ENCODE measurements around the gene MICALL2. TPM values are rescaled to one million over a fixed set of nuclear protein-coding genes. Genes with fewer than 3 reads are reported as not detected.
"Not testable (repeated sequence)": the region's sequence is repeated elsewhere in the genome, so short reads cannot be mapped to it uniquely, and the experiment has no call there.

MICALL2 gene
- total RNA-seq, 1 experiment from 2014 or later: 151 TPM

DNA sequence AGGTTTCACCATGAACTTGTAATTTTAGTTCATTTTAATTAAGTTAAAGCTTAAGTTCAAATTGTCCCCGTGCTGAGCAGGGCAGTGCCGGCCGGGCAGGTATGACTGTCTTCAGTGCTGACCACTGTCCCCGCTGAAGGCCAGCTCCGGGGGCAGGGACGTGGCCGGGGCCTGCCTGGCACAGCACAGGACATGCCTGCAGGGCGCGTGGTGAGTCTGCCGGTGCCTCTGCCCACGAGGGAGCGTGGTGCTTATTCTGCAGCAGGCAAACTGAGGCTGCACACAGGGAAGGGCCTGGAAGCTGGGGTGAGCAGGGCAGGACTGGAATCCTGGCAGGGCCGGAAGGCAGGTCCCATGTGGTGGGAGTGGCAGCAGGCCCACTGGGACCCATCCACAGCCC, 9.8 kb downstream of the MICALL2 start:
- DNase-seq (ENCODE audit: low spot score): no peak

DNA sequence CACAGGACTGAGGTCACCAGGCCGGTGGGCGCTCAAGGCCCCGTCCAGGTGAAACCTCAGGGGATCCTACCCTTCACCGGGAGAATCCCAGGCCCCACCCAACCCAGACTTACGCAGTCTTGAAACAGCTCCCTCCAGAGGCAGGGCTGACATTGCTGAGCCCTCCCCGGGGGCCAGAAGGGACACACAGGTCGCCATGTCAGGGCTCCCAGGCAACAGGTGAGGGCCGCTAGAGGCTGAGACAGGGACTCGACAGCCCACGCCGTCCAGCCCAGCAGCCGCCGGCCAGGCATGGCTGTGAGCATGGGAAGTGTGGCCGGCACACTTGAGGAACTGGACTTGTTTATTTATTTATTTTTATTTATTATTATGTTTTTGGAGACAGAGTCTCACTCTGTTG, 10.3 kb downstream of the MICALL2 start:
- DNase-seq (ENCODE audit: low spot score): no peak

DNA sequence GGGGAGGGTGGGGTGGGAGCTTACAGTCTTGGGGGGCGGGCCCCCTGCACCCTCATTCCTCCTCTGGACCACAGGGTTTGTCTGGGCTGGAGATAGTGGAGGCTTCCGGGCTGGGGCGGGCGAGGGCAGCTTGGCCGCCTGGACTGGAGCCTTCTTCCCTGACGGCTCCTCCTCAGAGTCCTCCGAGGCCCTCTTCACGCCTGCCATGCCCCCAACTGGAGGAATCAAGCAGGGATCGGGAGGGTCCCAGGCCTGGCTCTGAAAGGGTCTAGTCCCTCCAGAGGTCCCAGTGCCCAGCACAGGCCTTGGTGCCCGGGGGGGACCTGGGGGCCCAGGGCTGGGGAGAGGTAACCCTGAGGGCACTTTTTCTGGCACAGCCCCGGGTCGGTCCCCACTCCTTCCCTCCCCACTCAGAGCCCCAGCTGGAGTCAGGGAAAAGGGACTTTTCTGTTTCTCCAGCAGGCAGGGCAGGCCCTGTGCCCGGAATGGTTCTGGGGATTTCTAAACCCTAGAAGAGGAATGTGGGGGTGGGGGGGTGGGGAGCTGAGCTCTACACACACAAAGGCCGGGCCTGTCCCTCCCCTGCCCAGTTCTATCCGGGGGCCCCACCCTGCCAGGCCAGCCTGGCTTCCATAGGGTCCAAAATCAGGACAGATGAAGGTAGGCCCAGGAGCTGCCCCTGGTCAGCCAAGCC, 11.6 kb downstream of the MICALL2 start:
- no peak for DNase-seq (ENCODE audit: low spot score)

DNA sequence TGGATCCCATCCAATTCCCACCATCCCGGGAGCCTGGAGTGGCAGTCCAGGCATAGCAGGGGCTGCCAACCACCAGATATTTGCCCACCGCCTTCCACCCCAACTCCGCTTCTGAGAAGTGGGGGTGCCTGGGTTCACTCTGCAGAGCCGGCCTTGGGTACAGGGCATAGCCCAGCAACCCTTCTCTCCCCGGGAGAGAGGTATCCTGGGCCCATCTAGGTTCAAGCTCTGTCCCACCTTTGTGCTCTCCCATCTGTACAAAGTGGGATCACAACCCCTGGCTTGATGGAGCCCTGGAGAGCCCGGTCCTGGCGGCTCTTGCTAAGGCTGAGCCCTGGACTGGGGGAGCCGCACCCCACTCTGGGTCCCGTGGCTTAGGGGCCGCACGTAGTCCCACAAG, 12.2 kb downstream of the MICALL2 start:
- no peak for DNase-seq (ENCODE audit: low spot score)

DNA sequence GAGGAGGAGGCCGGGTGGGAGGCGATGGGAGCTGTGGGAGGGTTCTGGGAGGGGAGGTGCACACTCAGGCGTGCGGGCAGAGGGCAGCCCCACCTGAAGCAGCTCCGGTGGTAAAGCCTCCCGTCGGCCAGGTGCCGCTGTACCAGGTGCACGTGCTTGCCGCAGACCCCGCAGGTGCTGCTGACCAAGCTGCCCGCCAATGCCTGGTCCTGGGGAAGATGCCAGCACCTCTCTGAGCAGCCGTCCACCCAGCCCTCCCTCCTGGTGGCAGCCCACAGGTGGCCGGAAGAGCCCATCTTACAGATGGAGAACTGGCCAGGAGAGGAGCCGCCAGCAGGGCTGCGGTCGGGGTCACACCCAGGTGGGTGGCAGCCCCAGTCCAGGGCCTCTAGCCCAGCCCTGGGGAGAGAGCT, 12.6 kb downstream of the MICALL2 start:
- no peak for DNase-seq (ENCODE audit: low spot score)

DNA sequence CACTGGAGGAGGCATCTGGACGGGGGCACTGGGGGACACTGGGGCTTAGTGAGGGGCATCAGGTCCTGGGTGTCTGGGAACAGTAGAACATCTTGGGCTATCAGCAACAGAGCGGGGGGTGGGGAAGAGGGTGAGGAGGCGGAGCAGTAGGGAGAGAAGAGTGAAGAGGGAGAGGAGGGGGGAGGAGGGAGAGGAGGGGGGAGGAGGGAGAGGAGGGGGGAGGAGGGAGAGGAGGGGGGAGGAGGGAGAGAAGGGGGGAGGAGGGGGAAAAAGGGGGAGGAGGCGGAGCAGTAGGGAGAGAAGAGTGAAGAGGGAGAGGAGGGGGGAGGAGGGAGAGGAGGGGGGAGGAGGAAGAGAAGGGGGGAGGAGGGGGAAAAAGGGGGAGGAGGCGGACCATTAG, 13.2 kb downstream of the MICALL2 start:
- DNase-seq (ENCODE audit: low spot score): not testable (repeated sequence)

DNA sequence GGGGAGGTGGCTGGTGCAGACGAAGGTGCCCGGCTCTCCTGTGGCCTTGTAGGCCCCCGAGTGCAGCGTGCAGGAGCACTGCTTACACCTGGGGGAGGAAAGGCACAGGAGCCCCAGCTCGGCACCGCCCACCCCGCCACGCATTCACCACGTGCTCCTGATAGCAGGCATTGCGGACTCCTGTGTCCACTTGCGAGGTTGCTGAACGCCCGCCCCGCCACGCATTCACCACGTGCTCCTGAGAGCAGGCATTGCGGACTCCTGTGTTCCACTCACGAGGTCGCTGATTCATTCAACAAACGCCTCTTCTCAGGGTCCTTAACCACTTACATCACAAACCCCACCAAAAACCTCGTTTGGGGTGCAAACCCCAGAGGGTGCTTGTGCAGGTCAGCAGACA, 13.9 kb downstream of the MICALL2 start:
- no peak for DNase-seq (ENCODE audit: low spot score)

DNA sequence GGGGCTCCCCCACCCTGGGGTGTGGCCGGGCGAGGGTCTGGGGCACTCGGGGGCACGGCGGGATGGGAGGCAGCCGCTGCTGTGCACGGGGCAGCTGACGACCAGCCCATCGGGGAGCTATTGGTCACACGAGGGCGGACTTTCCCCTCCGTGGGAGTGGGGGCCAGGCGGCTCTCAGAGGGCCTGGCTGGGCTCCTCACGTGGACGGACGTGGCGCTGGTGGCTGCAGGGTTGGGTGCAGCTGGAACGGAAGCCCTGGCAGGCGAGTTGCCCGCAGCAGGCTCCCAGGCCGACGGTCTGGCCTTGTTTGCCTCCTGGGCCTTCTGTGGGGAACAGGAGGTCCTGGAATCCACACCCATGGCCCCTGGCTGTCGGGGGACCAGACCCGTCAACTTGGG, 14.3 kb downstream of the MICALL2 start:
- DNase-seq (ENCODE audit: low spot score): no peak

DNA sequence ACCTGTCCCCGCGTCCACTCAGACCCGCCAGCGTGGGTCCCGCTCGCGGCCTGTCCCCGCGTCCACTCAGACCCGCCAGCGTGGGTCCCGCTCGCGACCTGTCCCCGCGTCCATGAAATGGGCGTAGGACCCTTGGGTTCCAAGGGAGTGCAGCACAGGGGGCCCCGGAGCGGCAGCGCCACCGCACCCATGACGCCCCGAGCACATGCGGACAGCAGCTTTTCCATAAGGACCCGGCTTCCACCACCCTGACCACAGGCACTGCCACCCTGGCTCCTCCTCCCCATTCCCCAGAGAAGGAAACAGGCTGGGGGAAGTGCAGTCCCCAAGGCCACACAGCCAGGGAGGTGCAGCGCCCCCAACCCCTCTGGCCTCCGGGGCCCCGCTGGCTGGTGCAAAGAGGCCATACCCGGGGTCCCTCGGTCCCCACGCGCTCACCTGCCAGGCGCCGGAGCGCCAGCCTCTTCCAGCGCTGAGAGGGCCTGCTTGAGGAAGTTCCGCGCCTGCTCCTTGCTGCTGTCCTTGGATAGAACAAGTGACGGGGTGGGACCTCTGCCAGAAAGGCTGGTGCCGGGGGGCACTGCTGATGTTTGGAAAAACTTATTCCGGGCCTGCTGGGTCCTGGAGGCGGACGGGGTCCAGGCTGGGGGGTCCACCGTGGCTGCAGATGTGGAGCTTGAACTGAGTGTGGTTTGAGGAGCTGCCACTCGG, 14.9 kb downstream of the MICALL2 start:
- no peak for DNase-seq (ENCODE audit: low spot score)

DNA sequence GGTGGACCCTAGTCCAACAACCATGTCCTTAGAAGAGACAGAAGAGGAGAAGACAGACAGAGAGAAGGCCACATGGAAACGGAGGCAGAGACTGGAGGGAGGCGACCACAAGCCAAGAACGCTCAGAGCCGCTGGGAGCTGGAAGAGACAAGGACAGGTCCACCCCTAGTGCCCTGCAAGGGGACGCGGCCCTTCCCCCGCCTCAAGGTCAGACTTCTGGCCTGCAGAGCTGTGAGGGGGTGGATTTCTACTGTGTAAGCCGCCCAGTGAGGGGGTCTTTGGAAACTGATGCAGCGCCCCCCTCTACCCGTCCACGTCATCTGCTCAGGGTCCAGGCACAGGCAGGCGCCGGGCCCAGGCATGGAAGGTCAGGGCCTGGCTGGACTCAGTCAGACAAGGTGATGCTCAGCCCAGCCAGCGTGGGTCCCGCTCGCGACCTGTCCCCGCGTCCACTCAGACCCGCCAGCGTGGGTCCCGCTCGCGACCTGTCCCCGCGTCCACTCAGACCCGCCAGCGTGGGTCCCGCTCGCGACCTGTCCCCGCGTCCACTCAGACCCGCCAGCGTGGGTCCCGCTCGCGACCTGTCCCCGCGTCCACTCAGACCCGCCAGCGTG, 15.6 kb downstream of the MICALL2 start:
- DNase-seq (ENCODE audit: low spot score): not testable (repeated sequence)

DNA sequence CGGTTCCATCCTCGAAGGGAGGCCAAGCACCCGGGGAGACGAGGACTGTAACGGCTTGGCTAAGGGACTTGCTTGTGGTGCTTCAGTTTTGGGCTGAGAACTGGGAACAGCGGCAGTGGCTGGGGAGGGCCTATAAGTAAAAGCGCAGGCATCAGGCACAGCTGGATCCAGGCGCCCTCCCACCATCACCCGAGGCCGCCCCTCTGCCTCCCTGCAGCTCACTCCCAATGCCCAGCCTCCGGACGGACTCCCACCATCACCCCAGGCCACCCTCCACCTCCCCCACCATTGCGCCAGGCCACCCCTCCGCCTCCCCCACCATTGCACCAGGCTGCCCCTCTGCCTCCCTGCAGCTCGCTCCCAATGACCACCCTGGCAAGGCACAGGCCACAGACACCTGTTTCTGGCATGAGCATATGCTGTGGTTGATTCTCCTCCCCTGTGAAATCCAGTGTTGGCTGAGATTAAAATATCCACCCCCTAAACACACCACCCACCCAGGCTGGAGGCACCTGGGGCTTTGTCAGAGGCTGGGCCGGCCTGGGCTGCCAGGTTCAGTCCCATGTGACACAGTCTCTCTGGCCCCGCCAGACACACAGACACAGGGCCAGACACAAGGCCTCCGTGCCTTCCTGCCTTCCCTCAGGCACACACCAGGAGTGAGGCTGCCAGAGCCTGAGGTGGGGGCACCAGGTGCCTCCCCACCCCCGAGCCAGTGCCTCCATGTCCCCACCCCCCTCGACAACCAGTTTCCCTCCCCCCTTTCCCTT, 16.7 kb downstream of the MICALL2 start:
- DNase-seq (ENCODE audit: low spot score): no peak

DNA sequence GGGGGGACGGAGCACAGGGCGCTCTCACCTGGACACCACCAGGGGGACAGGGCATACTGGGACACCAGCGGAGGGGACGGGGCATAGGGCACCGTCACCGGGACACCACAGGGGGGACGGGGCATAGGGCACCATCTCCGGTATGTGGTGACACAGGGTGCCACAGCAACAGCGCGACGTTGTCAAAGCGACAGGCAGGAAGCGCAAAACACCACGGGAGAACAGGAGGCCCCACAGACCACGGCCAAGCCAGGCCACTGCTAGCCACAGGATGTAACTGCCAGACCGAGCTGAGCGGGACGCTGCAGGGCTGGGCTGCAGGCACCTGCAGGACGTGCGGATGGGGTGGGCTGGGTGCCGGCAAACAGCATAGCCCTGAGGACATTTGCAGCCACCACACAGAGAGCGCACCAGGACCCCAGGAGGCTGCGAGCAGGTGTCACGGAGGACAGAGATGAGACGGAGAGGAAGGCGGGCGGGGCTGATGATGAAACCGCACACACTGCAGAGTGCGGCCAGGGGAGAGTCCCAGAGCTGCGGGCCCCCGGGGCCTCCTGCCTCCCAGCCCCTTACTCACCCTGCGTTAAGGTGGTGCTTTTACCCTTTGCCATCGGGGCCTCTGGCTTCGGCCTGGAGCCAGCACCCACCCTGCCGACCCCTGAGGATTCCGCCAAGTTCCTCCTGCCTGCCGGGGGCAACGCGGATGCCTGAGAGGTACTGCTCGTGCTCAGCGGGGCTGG, 17.5 kb downstream of the MICALL2 start:
- no peak for DNase-seq (ENCODE audit: low spot score)

DNA sequence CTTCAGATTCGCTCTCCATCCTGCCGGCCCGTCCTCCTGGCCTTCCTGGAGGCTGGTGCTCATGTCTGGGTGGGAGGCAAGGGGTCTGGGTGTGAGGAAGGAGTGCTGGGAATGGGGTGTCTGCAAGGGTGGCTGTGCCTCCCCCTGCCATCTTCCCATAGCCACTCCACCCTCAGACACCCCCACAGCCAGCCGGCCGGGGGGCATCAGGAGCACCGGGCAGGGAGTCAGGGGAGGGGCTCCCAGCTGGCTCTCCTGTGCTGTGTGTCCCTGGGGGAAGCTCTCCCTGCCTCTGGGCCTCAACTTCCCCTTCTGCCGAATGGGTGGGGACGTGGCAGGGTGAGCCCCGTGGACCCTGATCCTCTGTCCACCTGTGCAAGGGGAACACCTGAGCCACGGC, 18.6 kb downstream of the MICALL2 start:
- DNase-seq (ENCODE audit: low spot score): no peak

DNA sequence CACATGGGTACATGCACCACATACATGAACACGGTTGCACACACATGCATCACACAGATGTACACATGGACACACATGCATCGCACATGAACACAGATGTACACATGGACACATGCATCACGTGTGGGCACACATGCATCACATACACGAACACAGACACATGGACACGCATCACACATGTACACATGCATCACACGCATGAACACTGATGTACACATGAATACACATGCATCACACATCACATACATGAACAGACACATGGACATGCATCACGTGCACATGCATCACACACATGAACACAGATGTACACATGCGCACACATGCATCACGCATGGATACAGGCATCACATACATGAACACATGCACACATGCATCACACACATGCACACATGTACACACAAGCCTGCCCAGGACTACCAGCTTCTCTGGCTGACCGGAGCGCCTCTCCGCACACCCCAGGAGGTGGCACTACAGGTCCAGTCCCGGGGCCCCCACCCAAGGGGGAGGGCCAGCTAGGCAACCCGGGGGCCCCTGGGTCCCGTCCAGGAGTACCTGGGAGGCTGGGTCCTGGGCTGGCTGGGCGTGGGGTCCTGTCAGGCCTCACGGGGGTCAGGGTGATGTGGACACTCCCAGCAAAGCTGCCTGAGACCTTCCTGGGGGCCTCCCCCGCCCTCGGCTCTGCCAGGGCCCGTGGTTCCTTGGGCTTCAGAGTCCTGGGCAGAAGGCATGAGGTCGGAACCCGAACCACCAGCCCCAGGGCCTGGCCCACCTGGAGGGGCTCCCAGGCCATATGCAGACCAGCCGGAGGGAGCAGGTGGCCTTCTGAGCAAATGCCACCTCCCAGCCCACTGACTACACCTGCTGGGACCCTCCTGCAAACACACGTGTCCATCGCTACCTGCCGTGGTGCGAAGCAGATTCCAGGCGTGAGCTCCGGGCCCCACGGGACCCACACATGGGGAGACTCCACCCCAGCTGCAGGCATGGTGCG, 19.6 kb downstream of the MICALL2 start:
- DNase-seq (ENCODE audit: low spot score): no peak

DNA sequence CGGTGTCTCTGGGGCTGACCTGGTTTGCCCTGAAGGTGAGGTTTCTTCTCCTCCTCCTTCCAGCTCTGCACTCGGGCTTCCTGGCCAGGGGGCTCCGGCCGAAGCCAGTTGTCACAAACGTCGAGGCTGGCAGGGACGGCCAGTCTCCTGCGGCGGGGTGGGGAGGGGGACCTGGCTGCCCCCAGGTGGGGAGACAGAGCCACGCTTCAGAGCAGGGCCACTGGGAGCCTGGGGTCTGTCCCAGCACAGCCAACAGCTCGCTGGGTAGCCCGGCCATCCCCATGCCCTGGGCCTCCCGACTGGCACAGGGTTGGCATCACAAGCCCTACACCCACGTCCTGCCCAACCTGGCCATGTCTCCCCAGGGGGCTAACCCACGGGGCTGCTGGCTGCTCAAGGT, 20.4 kb downstream of the MICALL2 start:
- DNase-seq (ENCODE audit: low spot score): no peak

DNA sequence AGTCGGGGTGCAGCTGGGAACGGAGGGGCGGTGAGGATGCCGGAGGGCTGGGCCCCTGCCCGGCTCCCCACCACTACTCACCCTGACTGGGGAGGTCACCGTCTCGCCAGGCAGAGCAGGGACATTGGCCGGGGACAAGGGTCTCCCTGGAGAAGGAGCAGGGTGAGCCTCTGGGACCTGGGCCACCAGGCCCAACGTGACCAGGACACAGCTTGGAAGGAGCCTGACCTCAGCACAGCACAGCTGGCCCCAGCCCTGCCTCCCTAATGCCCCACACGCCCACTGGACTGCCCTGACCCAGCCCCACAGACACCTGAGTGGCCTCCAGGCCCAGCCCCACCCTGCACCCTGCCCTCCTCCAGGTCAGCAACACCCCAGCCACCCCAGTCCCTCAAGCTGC, 21.1 kb downstream of the MICALL2 start:
- no peak for DNase-seq (ENCODE audit: low spot score)

DNA sequence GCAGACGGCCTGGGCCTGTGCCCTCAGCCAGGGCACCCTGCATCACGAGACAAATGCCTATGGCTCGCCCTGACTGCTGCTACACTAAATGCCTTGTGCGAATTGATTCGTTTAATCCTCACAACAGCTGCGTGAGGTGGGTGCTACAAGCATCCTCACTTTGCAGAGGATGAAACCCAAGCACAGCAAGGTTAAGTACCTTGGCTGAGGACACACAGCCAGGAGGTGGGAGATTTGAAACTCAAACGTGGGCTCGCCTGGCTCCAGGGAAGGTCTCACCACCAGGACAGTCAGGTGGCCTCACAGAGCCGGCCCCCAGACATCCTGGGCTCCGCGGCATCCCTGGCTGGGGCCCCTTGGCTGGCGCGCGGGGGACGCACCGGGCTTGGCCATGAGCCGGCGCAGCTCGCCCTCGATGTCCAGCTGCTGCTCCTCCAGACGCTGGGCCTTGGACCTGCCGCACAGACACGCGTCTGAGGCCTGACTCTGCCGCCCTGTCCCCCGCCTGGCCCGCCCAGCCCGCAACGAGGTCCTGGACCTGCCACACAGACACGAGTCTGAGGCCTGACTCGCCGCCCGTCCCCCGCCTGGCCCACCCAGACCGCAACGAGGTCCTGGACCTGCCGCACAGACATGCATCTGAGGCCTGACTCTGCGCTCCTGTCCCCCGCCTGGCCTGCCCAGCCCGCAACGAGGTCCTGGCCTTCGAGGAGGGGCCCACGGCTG, 22.0 kb downstream of the MICALL2 start:
- no peak for DNase-seq (ENCODE audit: low spot score)

DNA sequence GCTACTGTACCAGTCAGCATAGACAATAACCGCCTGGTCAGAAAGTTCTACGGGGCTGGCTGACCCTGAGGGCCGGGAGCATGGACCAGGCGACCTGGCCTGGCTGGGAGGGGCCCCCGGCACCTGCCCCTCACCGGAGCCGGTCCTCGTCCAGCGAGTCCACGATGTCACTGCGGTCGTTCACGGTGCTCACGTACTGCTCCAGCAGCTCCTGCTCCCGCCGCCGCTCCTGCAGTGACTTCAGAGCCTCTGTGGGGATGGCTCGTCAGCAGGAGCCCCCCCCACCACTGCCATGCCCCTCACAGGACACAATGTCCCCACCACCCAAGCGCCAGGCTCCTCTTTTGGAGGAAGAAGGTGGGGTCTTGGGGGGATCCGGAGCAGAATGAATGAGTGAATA, 22.7 kb downstream of the MICALL2 start:
- DNase-seq (ENCODE audit: low spot score): no peak

DNA sequence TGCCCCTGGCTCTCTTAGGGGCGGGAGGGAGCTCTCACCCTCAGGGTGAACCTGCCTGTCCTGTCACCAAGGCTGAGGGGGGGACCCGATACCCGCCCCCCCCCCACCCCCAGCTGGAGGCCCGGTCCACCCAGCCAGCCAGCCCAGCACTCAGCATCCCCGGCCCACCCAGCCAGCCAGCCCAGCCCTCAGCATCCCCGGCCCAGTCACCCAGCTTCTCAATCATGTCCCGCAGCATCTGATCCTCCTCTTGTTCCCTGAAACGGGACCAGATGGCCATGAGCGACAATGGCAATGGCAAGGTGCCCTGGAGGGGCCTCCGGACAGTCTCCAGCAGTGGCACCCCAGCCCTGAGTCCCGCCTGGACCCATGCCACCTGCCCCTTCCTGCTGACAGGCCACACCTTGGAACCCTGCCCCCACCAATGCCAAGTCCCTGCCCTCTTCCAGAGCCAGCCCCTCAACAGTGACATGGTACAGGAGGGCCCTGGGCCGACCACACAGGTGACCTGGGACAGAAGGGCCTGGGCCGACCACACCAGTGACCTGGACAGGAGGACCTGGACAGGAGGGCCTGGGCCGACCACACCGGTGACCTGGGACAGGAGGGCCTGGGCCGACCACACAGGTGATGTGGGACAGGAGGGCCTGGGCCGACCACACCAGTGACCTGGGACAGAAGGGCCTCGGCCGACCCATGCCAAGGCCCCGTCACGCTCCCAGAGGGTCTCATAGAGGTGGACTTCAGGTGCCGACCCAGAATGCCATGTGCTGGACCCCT, 24.2 kb downstream of the MICALL2 start:
- no peak for DNase-seq (ENCODE audit: low spot score)
